T-cell (primary cell): ENCODE data around the gene TMEM178B. TPM values are rescaled to one million over a fixed set of nuclear protein-coding genes. Genes with fewer than 3 reads are reported as not detected.

Experiments used
- ATAC-seq, 4 experiments: fragments of 200-7000 bp in 3 of 4; fragments of 150-1000 bp in 1 of 4; cut with Tn5 transposase; replicated peaks in 1 of 4; 1 replicate in 3 of 4; 2 replicates in 1 of 4; pipeline ENCODE4 v1.10.0; 2021; ENCODE audit warnings: moderate library complexity in 3 of 4, mild to moderate bottlenecking in 2 of 4, moderate number of reproducible peaks in 1 of 4
- CTCF ChIA-PET, 2 donors: fragments of 300-600 bp; sonication (Branson Sonifier 250); formaldehyde crosslinking; loops; one replicate each; lab custom pipeline; 2022; ENCODE audit warnings: antibody characterized with exemption in 2 of 2; lab: Charles Lee
- POLR2A ChIA-PET, 2 donors: fragments of 300-600 bp; sonication (Branson Sonifier 250); formaldehyde crosslinking; loops; one replicate each; lab custom pipeline; 2022; ENCODE audit warnings: antibody characterized with exemption in 2 of 2; lab: Charles Lee
- DNase-seq, 35 experiments: peaks; one replicate each; pipeline versions ENCODE4 v3.0.0 to v3.0.0-alpha.2; 2013 to 2023
- H3K27ac ChIP-seq: one replicate; pipeline ENCODE4 v1.5.1; 2013; ENCODE audit warnings: low read length
- H3K27me3 ChIP-seq, 2 experiments: replicated peaks in 1 of 2; 1 replicate in 1 of 2; 2 replicates in 1 of 2; pipeline versions ENCODE4 v1.6.1 to v1.7.0; 2013; ENCODE audit warnings: low read length in 1 of 2, mixed read lengths in 1 of 2; ENCODE audit not compliant: control insufficient read depth in 2 of 2, insufficient read depth in 2 of 2; ENCODE audit errors: extremely low read depth in 1 of 2
- H3K36me3 ChIP-seq, 2 donors: 1 replicate in 1 of 2; 2 replicates in 1 of 2; pipeline versions ENCODE4 v1.6.1 to v1.7.0; 2013; ENCODE audit warnings: low read length in 1 of 2; ENCODE audit not compliant: control insufficient read depth in 2 of 2, insufficient read depth in 1 of 2; ENCODE audit errors: extremely low read depth in 1 of 2
- H3K4me1 ChIP-seq, 2 experiments: 1 replicate in 1 of 2; 2 replicates in 1 of 2; pipeline versions ENCODE4 v1.6.1 to v1.7.0; 2013; ENCODE audit warnings: low read length in 2 of 2, mixed read lengths in 1 of 2; ENCODE audit not compliant: insufficient read depth in 2 of 2, control insufficient read depth in 1 of 2; ENCODE audit errors: extremely low read depth in 1 of 2
- H3K4me3 ChIP-seq, 2 donors: 1 replicate in 1 of 2; 2 replicates in 1 of 2; pipeline versions ENCODE4 v1.5.1 to v1.7.0; 2013; ENCODE audit warnings: mild to moderate bottlenecking in 2 of 2, low read length in 1 of 2, moderate library complexity in 1 of 2; ENCODE audit not compliant: control insufficient read depth in 1 of 2; ENCODE audit errors: extremely low read depth in 1 of 2
- H3K9me3 ChIP-seq: 2 replicates; pipeline ENCODE4 v1.7.0; 2013
- H3K27ac Mint-ChIP-seq, 2 donors: one replicate each; pipeline ENCODE4 v1.8.0; 2020 to 2021; ENCODE audit warnings: mild to moderate bottlenecking in 2 of 2, mixed read lengths in 2 of 2
- H3K27me3 Mint-ChIP-seq, 2 donors: one replicate each; pipeline ENCODE4 v1.8.0; 2021 to 2022; ENCODE audit warnings: mixed read lengths in 2 of 2
- H3K36me3 Mint-ChIP-seq: one replicate; pipeline ENCODE4 v1.8.0; 2021; ENCODE audit warnings: mixed read lengths
- H3K4me1 Mint-ChIP-seq, 3 donors: one replicate each; pipeline ENCODE4 v1.8.0; 2020 to 2022; ENCODE audit warnings: mixed read lengths in 3 of 3, mild to moderate bottlenecking in 1 of 3
- H3K4me3 Mint-ChIP-seq, 3 donors: one replicate each; pipeline ENCODE4 v1.8.0; 2020 to 2022; ENCODE audit warnings: mild to moderate bottlenecking in 3 of 3, mixed read lengths in 3 of 3, moderate library complexity in 3 of 3
- H3K9me3 Mint-ChIP-seq, 3 donors: one replicate each; pipeline ENCODE4 v1.8.0; 2020 to 2022; ENCODE audit warnings: mixed read lengths in 3 of 3
- WGBS: methylation state at CpG from one replicate; pipeline ENCODE4 v1.1.5; 2013; ENCODE audit warnings: missing lambda C conversion rate; ENCODE audit not compliant: insufficient coverage; 5-methylcytosine and 5-hydroxymethylcytosine counted together
- total RNA-seq, 35 experiments: library from RNA in 6 of 35; stranded (reverse) in 6 of 35; fragments of 120-200 nt in 1 of 35; gene quantifications; one replicate each; pipeline versions ENCODE4 v1.2.1 to v1.2.4 and lab custom pipeline; 2013 to 2026

The TMEM178B gene
- total RNA-seq, 5 donors from 2014 or later (not counting 1 experiment from before 2014, with no cell fraction given) = 0.14 to 0.86 (median 0.32) TPM

- no peak for DNase-seq
- CTCF ChIA-PET = no interaction called here
- WGBS = no CpG with 5 or more reads among the region's 1 CpG
- Mint-ChIP-seq H3K9me3 (no peaks in the 10 kb centered on the region), H3K36me3 (no peaks in the 10 kb centered on the region), H3K27ac (no peak overlapping the region), H3K4me3 (no peak overlapping the region), H3K4me1 (no peaks in the 10 kb centered on the region), H3K27me3 (peaks cover 2 to 21% of the 10 kb centered on the region in 2 donors)
- Histone ChIP-seq H3K9me3 (no peaks in the 10 kb centered on the region), H3K27me3 (peaks cover 0 to 5% of the 10 kb centered on the region in 2 experiments), H3K27ac (no peak overlapping the region), H3K4me1 (no peaks in the 10 kb centered on the region), H3K36me3 (no peaks in the 10 kb centered on the region), H3K4me3 (no peak overlapping the region)
- POLR2A ChIA-PET = no interaction called here
- no peak for ATAC-seq
Observed at GRCh38 chr7:141409219-141409618, 335.4 kb downstream of the TMEM178B start.

- ChIA-PET CTCF (no interaction called here), POLR2A (no interaction called here)
- H3K4me1 Mint-ChIP-seq = no peaks in the 10 kb centered on the region
Observed at GRCh38 chr7:141409801-141410329, 336.0 kb downstream of the TMEM178B start.

GRCh38 chr7:141410353-141411000 is 336.6 kb downstream of the TMEM178B start:
- no peaks in the 10 kb centered on the region for H3K9me3 Mint-ChIP-seq

More at GRCh38 chr7:141409801-141410329, 336.0 kb downstream of the TMEM178B start:
- no peaks in the 10 kb centered on the region for H3K4me1 ChIP-seq
- WGBS = 25% methylated on average over 6 of the region's 10 CpGs
- peaks cover 0 to 4% of the 10 kb centered on the region in 2 experiments for H3K27me3 ChIP-seq
- no peaks in the 10 kb centered on the region for H3K36me3 ChIP-seq
- Mint-ChIP-seq H3K9me3 (no peaks in the 10 kb centered on the region), H3K27me3 (peaks cover 4 to 20% of the 10 kb centered on the region in 2 donors), H3K36me3 (no peaks in the 10 kb centered on the region), H3K4me3 (no peak overlapping the region), H3K27ac (peak overlapping the region in 1 of 2 donors; percentile 29)
- DNase-seq (no peak), ATAC-seq (no peak)
- no peaks in the 10 kb centered on the region for H3K9me3 ChIP-seq
- no peak overlapping the region for H3K4me3 ChIP-seq
- H3K27ac ChIP-seq = no peak overlapping the region

DNA sequence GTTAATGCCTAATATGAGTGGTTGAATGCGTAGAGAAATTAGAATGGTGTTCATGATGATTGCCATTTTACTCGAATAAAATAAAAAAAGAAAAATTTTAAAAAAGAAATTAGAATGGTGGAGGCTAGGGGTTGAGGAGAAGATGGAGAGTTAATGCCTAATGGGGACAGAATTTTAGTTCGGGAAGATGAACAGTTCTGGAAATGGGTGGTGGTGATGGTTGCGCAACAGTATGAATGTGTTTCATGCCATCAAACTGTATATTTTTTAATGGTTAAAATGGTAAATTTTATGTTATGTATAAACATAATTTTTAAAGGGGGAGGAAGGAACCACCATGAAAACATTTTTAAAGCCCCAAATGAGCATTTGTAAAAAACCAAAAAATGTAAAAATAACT is 337.3 kb downstream of the TMEM178B start:
- no peaks in the 10 kb centered on the region for H3K9me3 ChIP-seq
- 80% methylated on average over 1 of the region's 4 CpGs for whole genome bisulfite sequencing
- no peak overlapping the region for H3K4me3 ChIP-seq
- Mint-ChIP-seq H3K27ac (no peak overlapping the region), H3K27me3 (peaks cover 6 to 20% of the 10 kb centered on the region in 2 donors), H3K4me1 (no peaks in the 10 kb centered on the region), H3K9me3 (no peaks in the 10 kb centered on the region), H3K36me3 (no peaks in the 10 kb centered on the region), H3K4me3 (no peak overlapping the region)
- DNase-seq = no peak
- ATAC-seq = no peak
- no peaks in the 10 kb centered on the region for H3K4me1 ChIP-seq
- CTCF ChIA-PET = interaction anchor here in 1 of 2 donors (0.5 kb wide), 1 partner anchor 10 kb away, joined by 3 read pairs; no protein-coding TSS in a partner anchor
- peaks cover 0 to 4% of the 10 kb centered on the region in 2 experiments for H3K27me3 ChIP-seq
- H3K36me3 ChIP-seq = no peaks in the 10 kb centered on the region
- POLR2A ChIA-PET = no interaction called here
- H3K27ac ChIP-seq = no peak overlapping the region

More at GRCh38 chr7:141410353-141411000, 336.6 kb downstream of the TMEM178B start:
- Mint-ChIP-seq H3K27ac (peak overlapping the region in 1 of 2 donors; percentile 29), H3K4me3 (no peak overlapping the region), H3K27me3 (peaks cover 6 to 19% of the 10 kb centered on the region in 2 donors), H3K36me3 (no peaks in the 10 kb centered on the region), H3K4me1 (no peaks in the 10 kb centered on the region)
- Histone ChIP-seq H3K4me3 (no peak overlapping the region), H3K9me3 (no peaks in the 10 kb centered on the region), H3K27me3 (peaks cover 0 to 4% of the 10 kb centered on the region in 2 experiments), H3K4me1 (no peaks in the 10 kb centered on the region), H3K36me3 (no peaks in the 10 kb centered on the region), H3K27ac (no peak overlapping the region)
- POLR2A ChIA-PET = no interaction called here
- ATAC-seq = no peak
- CTCF ChIA-PET = no interaction called here
- no peak for DNase-seq
- 100% methylated on average over 2 of the region's 7 CpGs for WGBS

DNA sequence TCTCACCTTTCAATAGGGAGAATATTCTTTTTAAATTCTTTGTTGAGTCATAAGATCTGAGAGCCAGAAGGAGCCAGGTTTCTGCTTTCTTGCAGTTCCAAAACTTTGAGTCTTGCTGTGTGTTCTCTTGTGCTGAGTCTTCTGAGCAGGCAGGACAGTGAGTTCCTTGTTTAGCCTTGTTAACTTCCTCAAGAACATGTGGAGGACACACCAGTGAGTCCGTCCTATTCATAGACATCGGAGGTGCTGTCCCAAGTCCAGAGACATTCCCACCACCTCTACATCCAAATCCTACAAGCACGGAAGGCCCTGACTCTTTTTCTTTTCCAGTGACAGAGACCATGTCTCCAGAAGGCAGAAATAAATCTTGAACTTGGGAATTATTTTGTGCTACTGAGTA is 342.1 kb downstream of the TMEM178B start:
- H3K4me1 Mint-ChIP-seq = no peaks in the 10 kb centered on the region
- no peaks in the 10 kb centered on the region for H3K4me1 ChIP-seq
- H3K4me3 ChIP-seq = no peak overlapping the region
- H3K27me3 ChIP-seq = no peaks in the 10 kb centered on the region
- ATAC-seq = no peak
- no peak overlapping the region for H3K27ac ChIP-seq
- CTCF ChIA-PET = no interaction called here
- no peaks in the 10 kb centered on the region for H3K9me3 ChIP-seq
- peaks cover 8 to 11% of the 10 kb centered on the region in 2 donors for H3K27me3 Mint-ChIP-seq
- H3K27ac Mint-ChIP-seq = no peak overlapping the region
- no peaks in the 10 kb centered on the region for H3K9me3 Mint-ChIP-seq
- H3K36me3 ChIP-seq = no peaks in the 10 kb centered on the region
- POLR2A ChIA-PET = no interaction called here
- DNase-seq = no peak
- no peaks in the 10 kb centered on the region for H3K36me3 Mint-ChIP-seq
- no peak overlapping the region for H3K4me3 Mint-ChIP-seq
- WGBS = 83% methylated on average over 2 of the region's 3 CpGs

GRCh38 chr7:141416650-141417270 is 342.9 kb downstream of the TMEM178B start:
- ChIA-PET POLR2A (no interaction called here), CTCF (no interaction called here)
- Mint-ChIP-seq H3K4me3 (no peak overlapping the region), H3K4me1 (no peaks in the 10 kb centered on the region), H3K27me3 (peaks cover 8 to 11% of the 10 kb centered on the region in 2 donors), H3K9me3 (no peaks in the 10 kb centered on the region), H3K36me3 (no peaks in the 10 kb centered on the region), H3K27ac (no peak overlapping the region)
- Histone ChIP-seq H3K27ac (no peak overlapping the region), H3K4me1 (no peaks in the 10 kb centered on the region), H3K9me3 (no peaks in the 10 kb centered on the region), H3K36me3 (no peaks in the 10 kb centered on the region), H3K4me3 (no peak overlapping the region), H3K27me3 (no peaks in the 10 kb centered on the region)
- no peak for DNase-seq
- ATAC-seq = no peak
- WGBS = 83% methylated on average over 5 of the region's 9 CpGs
